Vagina (tissue), 2 donors: ENCODE measurements around the gene MCF2L. TPM values are rescaled to one million over a fixed set of nuclear protein-coding genes. Genes with fewer than 3 reads are reported as not detected.
"Not testable (repeated sequence)": the region's sequence is repeated elsewhere in the genome, so short reads cannot be mapped to it uniquely, and the experiment has no call there.

Experiments used
- DNase-seq, 2 donors: peaks; one replicate each; pipeline ENCODE4 v3.0.0-alpha.2; 2017; ENCODE audit errors: extremely low spot score in 2 of 2
- H3K27ac ChIP-seq: fragments of 200-600 bp; sonication (generic); one replicate; pipeline ENCODE4 v1.5.1; 2019
- H3K27me3 ChIP-seq: fragments of 200-600 bp; sonication (generic); one replicate; pipeline ENCODE4 v1.5.1; 2019
- H3K36me3 ChIP-seq, 2 donors: fragments of 200-600 bp; sonication (generic); one replicate each; pipeline ENCODE4 v1.5.1; 2017 to 2019
- H3K4me1 ChIP-seq: fragments of 200-600 bp; sonication (generic); one replicate; pipeline ENCODE4 v1.5.1; 2019
- H3K4me3 ChIP-seq, 2 donors: fragments of 200-600 bp; sonication (generic); 1 replicate in 1 of 2; 2 replicates in 1 of 2; pipeline ENCODE4 v1.5.1; 2016 to 2019
- H3K9me3 ChIP-seq: fragments of 200-600 bp; sonication (generic); one replicate; pipeline ENCODE4 v1.5.1; 2019
- CTCF ChIP-seq, 3 experiments: fragments of 450-650 bp in 2 of 3; fragments of 200-600 bp in 1 of 3; sonication (generic) in 1 of 3; IDR thresholded peaks; one replicate each; pipeline ENCODE4 v1.5.1; 2017 to 2019; ENCODE audit warnings: antibody characterized with exemption in 3 of 3, mild to moderate bottlenecking in 2 of 3, moderate library complexity in 2 of 3
- POLR2A ChIP-seq, 2 donors: fragments of 450-650 bp; IDR thresholded peaks; one replicate each; pipeline ENCODE4 v1.6.1; 2017; ENCODE audit warnings: antibody characterized with exemption in 2 of 2, mild to moderate bottlenecking in 2 of 2, moderate library complexity in 2 of 2
- POLR2AphosphoS5 ChIP-seq, 2 donors: sonication (generic); formaldehyde crosslinking; IDR thresholded peaks; one replicate each; pipeline ENCODE4 v1.9.0; 2017; ENCODE audit warnings: antibody characterized with exemption in 2 of 2, mild to moderate bottlenecking in 2 of 2, low read depth in 1 of 2; ENCODE audit not compliant: insufficient read depth in 1 of 2
- intact Hi-C: fragments of 100-400 bp; cut with DNase I; formaldehyde crosslinking; loops from one replicate; pipeline ENCODE4 v1.15.1; 2023
- total RNA-seq: library from RNA; depleted of rRNA; stranded (reverse); fragments of >200 nt; gene quantifications from one replicate; pipeline ENCODE4 v1.2.3, GENCODE V29; 2016

The MCF2L gene
- total RNA-seq, 1 donor from 2014 or later, result 45.4 TPM

DNA sequence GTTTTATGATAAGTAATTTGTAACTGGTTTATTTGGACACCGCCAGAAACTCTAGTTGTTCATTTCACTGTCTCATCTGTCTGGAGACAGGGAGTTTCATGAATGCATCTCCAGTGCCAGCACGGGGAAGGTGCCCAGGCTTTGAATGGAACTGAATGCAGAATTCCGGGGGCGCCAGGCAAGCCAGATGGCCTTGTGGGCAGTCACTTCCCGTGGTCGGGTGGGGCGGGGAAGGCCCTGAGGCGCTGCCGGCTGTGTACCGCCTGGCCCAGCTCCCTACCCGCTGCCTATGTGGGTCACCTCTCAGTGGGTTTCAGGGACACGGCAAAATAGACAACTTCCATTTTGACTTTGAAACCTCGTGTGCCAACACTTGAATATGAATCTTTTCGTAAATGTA lies 28.8 kb upstream of the MCF2L start:
- no peak overlapping the region for H3K27ac ChIP-seq
- no peaks in the 10 kb centered on the region for H3K36me3 ChIP-seq
- H3K4me3 ChIP-seq, result no peak overlapping the region
- intact Hi-C loops, result loop anchor here (10.0 kb wide), 1 partner anchor 455 kb away; no protein-coding TSS in a partner anchor
- H3K4me1 ChIP-seq, result peaks cover 10% of the 10 kb centered on the region
- H3K9me3 ChIP-seq, result no peaks in the 10 kb centered on the region
- TF ChIP-seq POLR2A (IDR thresholded peaks at IDR 0.05) (no peak), CTCF (IDR thresholded peaks at IDR 0.05) (no peak), POLR2AphosphoS5 (IDR thresholded peaks at IDR 0.05; ENCODE audit: insufficient read depth in 1 of 2, low read depth in 1 of 2) (no peak)
- H3K27me3 ChIP-seq, result no peaks in the 10 kb centered on the region
- DNase-seq, result no peak

DNA sequence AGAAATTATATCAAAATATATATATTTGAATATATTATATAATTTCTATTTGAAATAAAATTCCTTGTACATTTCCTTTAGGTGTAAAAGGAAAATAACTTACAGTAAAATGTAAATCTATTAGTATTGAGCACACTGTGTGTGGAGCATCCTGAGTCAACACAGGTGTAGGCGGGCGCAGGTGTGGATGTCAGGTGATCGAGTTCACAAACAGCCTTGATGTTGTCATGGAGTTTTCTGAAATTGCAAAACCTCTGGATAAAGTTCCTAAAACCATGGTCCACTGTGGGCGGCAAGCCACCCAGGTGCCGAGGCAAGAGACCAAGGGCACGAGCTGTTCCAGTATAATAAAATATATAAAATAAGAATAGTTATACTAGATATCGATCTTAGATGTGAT lies 27.7 kb upstream of the MCF2L start:
- H3K4me3 ChIP-seq, result no peak overlapping the region
- peaks cover 10% of the 10 kb centered on the region for H3K4me1 ChIP-seq
- H3K36me3 ChIP-seq, result no peaks in the 10 kb centered on the region
- DNase-seq, result no peak
- TF ChIP-seq CTCF (IDR thresholded peaks at IDR 0.05) (no peak), POLR2AphosphoS5 (IDR thresholded peaks at IDR 0.05; ENCODE audit: insufficient read depth in 1 of 2, low read depth in 1 of 2) (no peak), POLR2A (IDR thresholded peaks at IDR 0.05) (no peak)
- no peak overlapping the region for H3K27ac ChIP-seq
- no peaks in the 10 kb centered on the region for H3K9me3 ChIP-seq
- intact Hi-C loops, result loop anchor here (10.0 kb wide), 1 partner anchor 453 kb away; no protein-coding TSS in a partner anchor
- H3K27me3 ChIP-seq, result no peaks in the 10 kb centered on the region

- intact Hi-C loops, result loop anchor here (10.0 kb wide), 1 partner anchor 453 kb away; no protein-coding TSS in a partner anchor
- not testable (repeated sequence) for H3K9me3 ChIP-seq, H3K4me1 ChIP-seq, DNase-seq, H3K4me3 ChIP-seq, H3K27me3 ChIP-seq, H3K27ac ChIP-seq, H3K36me3 ChIP-seq
Observed at GRCh38 chr13:112941765-112942164, 27.2 kb upstream of the MCF2L start.

DNA sequence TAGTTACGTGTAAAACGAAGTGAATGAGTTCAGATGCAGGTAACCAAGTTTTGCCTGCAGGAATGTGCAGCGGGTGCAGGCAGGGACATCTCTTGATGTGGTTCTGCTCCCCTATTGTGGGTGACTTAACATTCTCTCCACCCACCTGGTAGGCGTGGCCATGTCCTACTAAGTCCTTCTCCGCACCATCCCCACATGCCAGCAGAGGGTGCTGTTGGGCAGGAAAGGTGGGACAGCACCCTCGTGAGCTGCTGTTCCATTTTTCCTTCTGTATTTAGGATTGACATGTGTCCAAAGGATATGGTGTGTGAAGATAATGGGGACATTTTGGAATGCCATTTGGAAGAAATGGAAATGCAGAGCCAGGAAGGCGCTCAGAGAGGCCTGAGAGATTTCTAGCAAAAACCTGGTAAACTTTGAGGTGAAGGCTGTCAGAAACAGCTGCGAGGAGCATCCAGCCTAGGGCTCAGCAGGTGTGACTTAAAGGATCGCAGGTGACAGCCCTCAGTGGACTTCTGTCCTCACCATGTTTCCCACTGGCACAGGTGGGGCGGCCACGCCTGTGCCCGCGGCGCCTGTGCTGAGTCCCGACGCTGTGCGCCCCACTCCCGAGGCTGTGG lies 26.2 kb upstream of the MCF2L start:
- peak in 1 of 2 donors; percentile 89 for DNase-seq
- H3K27me3 ChIP-seq, result no peaks in the 10 kb centered on the region
- peak; percentile 72 to 88 (median 76) for TF ChIP-seq CTCF (IDR thresholded peaks at IDR 0.05)
- peak in 1 of 2 donors; percentile 84 for TF ChIP-seq POLR2AphosphoS5 (IDR thresholded peaks at IDR 0.05; ENCODE audit: insufficient read depth in 1 of 2, low read depth in 1 of 2)
- no peak for TF ChIP-seq POLR2A (IDR thresholded peaks at IDR 0.05)
- H3K27ac ChIP-seq, result peak overlapping the region; percentile 58
- H3K9me3 ChIP-seq, result no peaks in the 10 kb centered on the region
- H3K36me3 ChIP-seq, result no peaks in the 10 kb centered on the region
- peak overlapping the region; percentile 43 to 54 for H3K4me3 ChIP-seq
- intact Hi-C loops, result loop anchor here (10.0 kb wide), 1 partner anchor 452 kb away; no protein-coding TSS in a partner anchor
- peaks cover 10% of the 10 kb centered on the region for H3K4me1 ChIP-seq

- Histone ChIP-seq H3K36me3 (no peaks in the 10 kb centered on the region), H3K27me3 (no peaks in the 10 kb centered on the region), H3K4me3 (peak overlapping the region; percentile 43 to 54), H3K9me3 (no peaks in the 10 kb centered on the region), H3K4me1 (peaks cover 10% of the 10 kb centered on the region), H3K27ac (peak overlapping the region; percentile 58)
- TF ChIP-seq POLR2AphosphoS5 (IDR thresholded peaks at IDR 0.05; ENCODE audit: insufficient read depth in 1 of 2, low read depth in 1 of 2) (peak in 1 of 2 donors; percentile 36), CTCF (IDR thresholded peaks at IDR 0.05) (no peak), POLR2A (IDR thresholded peaks at IDR 0.05) (no peak)
- no peak for DNase-seq
- intact Hi-C loops, result loop anchor here (10.0 kb wide), 1 partner anchor 451 kb away; no protein-coding TSS in a partner anchor
Observed at GRCh38 chr13:112943309-112944125, 25.5 kb upstream of the MCF2L start.
